DND-41 (cell line): ENCODE data around the gene PDE3A.

Experiments used
- CTCF ChIP-seq: IDR thresholded peaks from 2 replicates; pipeline ENCODE4 v1.5.1; 2012; ENCODE audit warnings: borderline replicate concordance, low read length, moderate library complexity, mild to moderate bottlenecking; ENCODE audit not compliant: poor library complexity, severe bottlenecking; ENCODE audit errors: extremely low read depth
- EZH2 ChIP-seq: IDR thresholded peaks from 3 replicates; pipeline ENCODE4 v1.6.1; 2012; ENCODE audit warnings: borderline replicate concordance, low read depth, mild to moderate bottlenecking, moderate library complexity, low read length, inconsistent platforms; ENCODE audit not compliant: severe bottlenecking

GRCh38 chr12:20491290-20491689, 123.0 kb downstream of the PDE3A start:
- no peak for TF ChIP-seq CTCF
- TF ChIP-seq EZH2: no peak
